SJCRH30 (cell line): ENCODE data around the gene CNST. TPM values are rescaled to one million over a fixed set of nuclear protein-coding genes. Genes with fewer than 3 reads are reported as not detected.
"Not testable (repeated sequence)": the region's sequence is repeated elsewhere in the genome, so short reads cannot be mapped to it uniquely, and the experiment has no call there.

ENCODE experiments used
- DNase-seq, 2 experiments: peaks; one replicate each; pipeline ENCODE4 v3.0.0-alpha.2; 2015 to 2020
- H3K27ac ChIP-seq: fragments of 250-450 bp; sonication (Bioruptor Pico); 2 replicates; pipeline ENCODE4 v1.5.1; 2020; ENCODE audit warnings: mild to moderate bottlenecking, moderate library complexity
- H3K27me3 ChIP-seq: fragments of 250-450 bp; sonication (Bioruptor Pico); 2 replicates; pipeline ENCODE4 v1.5.1; 2020; ENCODE audit warnings: mild to moderate bottlenecking, moderate library complexity
- H3K36me3 ChIP-seq: fragments of 250-450 bp; sonication (Bioruptor Pico); 2 replicates; pipeline ENCODE4 v1.5.1; 2020; ENCODE audit warnings: mild to moderate bottlenecking, moderate library complexity
- H3K4me1 ChIP-seq: fragments of 250-450 bp; sonication (Bioruptor Pico); 2 replicates; pipeline ENCODE4 v1.5.1; 2020; ENCODE audit warnings: mild to moderate bottlenecking, moderate library complexity
- H3K4me3 ChIP-seq: fragments of 250-450 bp; sonication (Bioruptor Pico); 2 replicates; pipeline ENCODE4 v1.5.1; 2020; ENCODE audit warnings: mild to moderate bottlenecking, moderate library complexity
- H3K9me3 ChIP-seq: fragments of 250-450 bp; sonication (Bioruptor Pico); replicated peaks from 2 replicates; pipeline ENCODE4 v1.5.1; 2020; ENCODE audit warnings: mild to moderate bottlenecking, moderate library complexity
- total RNA-seq: library from RNA; depleted of rRNA; stranded (reverse); fragments of >200 nt; shearing (Covaris generic); gene quantifications from 2 replicates; pipeline ENCODE4 v1.2.3, GENCODE V29; 2014; rRNA removed

Gene CNST
- total RNA-seq, 1 experiment from 2014 or later = 17.7 TPM

- Histone ChIP-seq H3K27me3 (no peaks in the 10 kb centered on the region), H3K36me3 (no peaks in the 10 kb centered on the region), H3K9me3 (no peaks in the 10 kb centered on the region), H3K4me1 (no peaks in the 10 kb centered on the region), H3K27ac (peak overlapping the region; percentile 51), H3K4me3 (peak overlapping the region; percentile 55)
- peak; percentile 63 to 82 for DNase-seq
Measured at GRCh38 chr1:246698466-246699094, 132.3 kb downstream of the CNST start.

GRCh38 chr1:246699095-246699735 lies 133.0 kb downstream of the CNST start:
- Histone ChIP-seq H3K27ac (peak overlapping the region; percentile 51), H3K36me3 (no peaks in the 10 kb centered on the region), H3K9me3 (no peaks in the 10 kb centered on the region), H3K4me3 (peak overlapping the region; percentile 55), H3K27me3 (no peaks in the 10 kb centered on the region), H3K4me1 (no peaks in the 10 kb centered on the region)
- DNase-seq = peak; percentile 88 to 93

GRCh38 chr1:246703581-246703980 lies 137.3 kb downstream of the CNST start:
- DNase-seq = no peak
- no peaks in the 10 kb centered on the region for H3K36me3 ChIP-seq
- no peak overlapping the region for H3K27ac ChIP-seq
- H3K4me3 ChIP-seq = no peak overlapping the region
- H3K27me3 ChIP-seq = no peaks in the 10 kb centered on the region
- H3K4me1 ChIP-seq = no peaks in the 10 kb centered on the region
- H3K9me3 ChIP-seq = 0 out of 2 replicates have a peak, but pooled peaks cover 3% of the 10 kb centered on the region

- Histone ChIP-seq H3K9me3 (0 out of 2 replicates have a peak, but pooled peaks cover 3% of the 10 kb centered on the region), H3K4me1 (no peaks in the 10 kb centered on the region), H3K27ac (no peak overlapping the region), H3K4me3 (no peak overlapping the region), H3K27me3 (no peaks in the 10 kb centered on the region), H3K36me3 (no peaks in the 10 kb centered on the region)
- no peak for DNase-seq
Measured at GRCh38 chr1:246705368-246705767, 139.1 kb downstream of the CNST start.

GRCh38 chr1:246708166-246708565 lies 141.9 kb downstream of the CNST start:
- no peak for DNase-seq
- no peak overlapping the region for H3K27ac ChIP-seq
- H3K4me1 ChIP-seq = no peaks in the 10 kb centered on the region
- 0 out of 2 replicates have a peak, but pooled peaks cover 3% of the 10 kb centered on the region for H3K9me3 ChIP-seq
- no peak overlapping the region for H3K4me3 ChIP-seq
- no peaks in the 10 kb centered on the region for H3K36me3 ChIP-seq
- H3K27me3 ChIP-seq = no peaks in the 10 kb centered on the region

GRCh38 chr1:246709196-246709595 lies 142.9 kb downstream of the CNST start:
- Histone ChIP-seq H3K36me3 (no peaks in the 10 kb centered on the region), H3K27ac (no peak overlapping the region), H3K9me3 (0 out of 2 replicates have a peak, but pooled peaks cover 3% of the 10 kb centered on the region), H3K4me3 (no peak overlapping the region), H3K27me3 (no peaks in the 10 kb centered on the region), H3K4me1 (no peaks in the 10 kb centered on the region)
- DNase-seq = no peak

GRCh38 chr1:246709835-246710234 lies 143.6 kb downstream of the CNST start:
- no peak for DNase-seq
- Histone ChIP-seq H3K4me3 (no peak overlapping the region), H3K27me3 (no peaks in the 10 kb centered on the region), H3K9me3 (0 out of 2 replicates have a peak, but pooled peaks cover 3% of the 10 kb centered on the region), H3K27ac (no peak overlapping the region), H3K36me3 (no peaks in the 10 kb centered on the region), H3K4me1 (no peaks in the 10 kb centered on the region)

- H3K4me3 ChIP-seq = no peak overlapping the region
- H3K4me1 ChIP-seq = no peaks in the 10 kb centered on the region
- H3K27ac ChIP-seq = no peak overlapping the region
- H3K9me3 ChIP-seq = 0 out of 2 replicates have a peak, but pooled peaks cover 3% of the 10 kb centered on the region
- DNase-seq = no peak
- H3K27me3 ChIP-seq = no peaks in the 10 kb centered on the region
- no peaks in the 10 kb centered on the region for H3K36me3 ChIP-seq
Measured at GRCh38 chr1:246711548-246712003, 145.3 kb downstream of the CNST start.

- H3K4me1 ChIP-seq, H3K4me3 ChIP-seq, DNase-seq, H3K9me3 ChIP-seq, H3K27ac ChIP-seq, H3K27me3 ChIP-seq, H3K36me3 ChIP-seq: not testable (repeated sequence)
Measured at GRCh38 chr1:246712428-246712827, 146.2 kb downstream of the CNST start.

Other genes starting within 250 kb of the CNST start
- gene SMYD3, start 59.2 kb upstream of the CNST start, total RNA-seq = 18.1 and 18.4 TPM in 2 replicates
- gene TFB2M, start 195 bp upstream of the CNST start, total RNA-seq = 22.8 and 23.5 TPM in 2 replicates
- gene SCCPDH, start 158.0 kb downstream of the CNST start, total RNA-seq = 25.7 and 26.4 TPM in 2 replicates